Measurements from ENCODE around the gene WDR55.
"Not testable (repeated sequence)": the region's sequence is repeated elsewhere in the genome, so short reads cannot be mapped to it uniquely, and the experiment has no call there.

Gene WDR55

GRCh38 chr5:140711794-140712193, 47.1 kb downstream of the WDR55 start:
- H3K27me3 ChIP-seq (ENCODE audit: insufficient read depth, low read depth, severe bottlenecking): no peaks in the 10 kb centered on the region
- peaks cover 5% of the 10 kb centered on the region for H3K36me3 ChIP-seq
- TF ChIP-seq CTCF (IDR thresholded peaks at IDR 0.05; ENCODE audit: low read depth, low read length): no peak
- no peak overlapping the region for H3K27ac ChIP-seq
- DNase-seq: no peak
- H3K4me3 ChIP-seq (ENCODE audit: low read depth, low read length): no peak overlapping the region
- H3K9me3 ChIP-seq (ENCODE audit: severe bottlenecking): no peaks in the 10 kb centered on the region

- TF ChIP-seq CTCF (IDR thresholded peaks at IDR 0.05; ENCODE audit: low read depth, low read length): no peak
- Histone ChIP-seq H3K27ac (no peak overlapping the region), H3K4me3 (ENCODE audit: low read depth, low read length) (no peak overlapping the region), H3K36me3 (no peaks in the 10 kb centered on the region), H3K27me3 (ENCODE audit: insufficient read depth, low read depth, severe bottlenecking) (no peaks in the 10 kb centered on the region), H3K9me3 (ENCODE audit: severe bottlenecking) (no peaks in the 10 kb centered on the region)
- no peak for DNase-seq
Observed at GRCh38 chr5:140713562-140714094, 48.9 kb downstream of the WDR55 start.

GRCh38 chr5:140716238-140716637, 51.5 kb downstream of the WDR55 start:
- H3K9me3 ChIP-seq (ENCODE audit: severe bottlenecking); H3K27ac ChIP-seq; H3K36me3 ChIP-seq; H3K4me3 ChIP-seq (ENCODE audit: low read depth, low read length); H3K27me3 ChIP-seq (ENCODE audit: insufficient read depth, low read depth, severe bottlenecking); DNase-seq: not testable (repeated sequence)

- Histone ChIP-seq H3K4me3 (ENCODE audit: low read depth, low read length) (no peak overlapping the region), H3K36me3 (no peaks in the 10 kb centered on the region), H3K27me3 (ENCODE audit: insufficient read depth, low read depth, severe bottlenecking) (no peaks in the 10 kb centered on the region), H3K9me3 (ENCODE audit: severe bottlenecking) (no peaks in the 10 kb centered on the region), H3K27ac (no peak overlapping the region)
- no peak for TF ChIP-seq CTCF (IDR thresholded peaks at IDR 0.05; ENCODE audit: low read depth, low read length)
- no peak for DNase-seq
Observed at GRCh38 chr5:140718266-140718592, 53.5 kb downstream of the WDR55 start.

- H3K4me3 ChIP-seq (ENCODE audit: low read depth, low read length): not testable (repeated sequence)
Observed at GRCh38 chr5:140720738-140721137, 56.0 kb downstream of the WDR55 start.

GRCh38 chr5:140721395-140721794, 56.7 kb downstream of the WDR55 start:
- not testable (repeated sequence) for H3K27me3 ChIP-seq (ENCODE audit: insufficient read depth, low read depth, severe bottlenecking); DNase-seq

More at GRCh38 chr5:140720738-140721137, 56.0 kb downstream of the WDR55 start:
- DNase-seq; H3K9me3 ChIP-seq (ENCODE audit: severe bottlenecking); H3K36me3 ChIP-seq; H3K27ac ChIP-seq; H3K27me3 ChIP-seq (ENCODE audit: insufficient read depth, low read depth, severe bottlenecking): not testable (repeated sequence)

More at GRCh38 chr5:140721395-140721794, 56.7 kb downstream of the WDR55 start:
- H3K4me3 ChIP-seq (ENCODE audit: low read depth, low read length); H3K27ac ChIP-seq; H3K9me3 ChIP-seq (ENCODE audit: severe bottlenecking); H3K36me3 ChIP-seq: not testable (repeated sequence)

All from WERI-Rb-1 (cell line).